ENCODE data around the gene BRPF1. TPM values are rescaled to one million over a fixed set of nuclear protein-coding genes. Genes with fewer than 3 reads are reported as not detected.

The BRPF1 gene
- total RNA-seq, 1 experiment from 2014 or later, result 23.4 TPM

DNA sequence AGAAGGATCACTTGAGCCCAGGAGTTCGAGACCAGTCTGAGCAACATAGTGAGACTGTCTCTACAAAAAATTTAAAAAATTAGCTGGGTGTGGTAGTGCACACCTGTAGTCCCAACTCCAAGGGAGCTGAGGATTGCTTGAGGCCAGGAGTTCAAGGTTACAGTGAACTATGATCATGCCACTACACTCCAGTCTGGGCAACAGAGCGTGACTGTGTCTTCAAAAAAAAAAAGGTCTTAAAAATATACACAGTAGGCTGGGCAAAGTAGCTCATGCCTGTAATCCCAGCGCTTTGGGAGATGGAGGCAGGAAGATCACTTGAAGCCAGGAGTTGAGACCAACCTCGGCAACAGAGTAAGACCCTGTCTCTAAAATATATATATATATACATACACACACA is 49.4 kb downstream of the BRPF1 start:
- Histone ChIP-seq H3K9me3 (replicated peaks) (no peaks in the 10 kb centered on the region), H3K27ac (no peak overlapping the region), H3K4me1 (no peaks in the 10 kb centered on the region), H3K27me3 (no peaks in the 10 kb centered on the region), H3K36me3 (peaks cover 14% of the 10 kb centered on the region), H3K4me3 (no peak overlapping the region)
- no peak for DNase-seq

DNA sequence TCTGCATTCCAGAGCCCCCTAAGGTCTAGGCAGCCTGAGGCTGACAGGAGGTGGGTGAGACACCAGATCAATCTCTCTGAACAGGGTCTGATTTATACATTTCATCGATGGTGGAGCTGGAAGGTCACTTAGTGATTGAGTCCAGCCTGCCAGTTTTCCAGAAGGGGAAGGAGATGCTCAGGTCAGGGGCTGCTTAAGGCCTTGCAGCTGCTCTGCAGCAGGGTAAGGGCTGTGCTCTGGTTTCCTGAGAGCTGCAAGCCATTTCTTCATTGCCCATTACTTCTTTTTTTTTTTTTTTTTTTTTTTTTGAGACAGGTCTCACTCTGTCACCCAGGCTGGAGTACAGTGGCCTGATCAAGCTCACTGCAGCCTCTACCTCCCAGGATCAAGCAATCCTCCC is 50.0 kb downstream of the BRPF1 start:
- H3K36me3 ChIP-seq, result peaks cover 16% of the 10 kb centered on the region
- H3K9me3 ChIP-seq (replicated peaks), result no peaks in the 10 kb centered on the region
- DNase-seq, result no peak
- H3K27me3 ChIP-seq, result no peaks in the 10 kb centered on the region
- H3K27ac ChIP-seq, result no peak overlapping the region
- H3K4me1 ChIP-seq, result no peaks in the 10 kb centered on the region
- no peak overlapping the region for H3K4me3 ChIP-seq

DNA sequence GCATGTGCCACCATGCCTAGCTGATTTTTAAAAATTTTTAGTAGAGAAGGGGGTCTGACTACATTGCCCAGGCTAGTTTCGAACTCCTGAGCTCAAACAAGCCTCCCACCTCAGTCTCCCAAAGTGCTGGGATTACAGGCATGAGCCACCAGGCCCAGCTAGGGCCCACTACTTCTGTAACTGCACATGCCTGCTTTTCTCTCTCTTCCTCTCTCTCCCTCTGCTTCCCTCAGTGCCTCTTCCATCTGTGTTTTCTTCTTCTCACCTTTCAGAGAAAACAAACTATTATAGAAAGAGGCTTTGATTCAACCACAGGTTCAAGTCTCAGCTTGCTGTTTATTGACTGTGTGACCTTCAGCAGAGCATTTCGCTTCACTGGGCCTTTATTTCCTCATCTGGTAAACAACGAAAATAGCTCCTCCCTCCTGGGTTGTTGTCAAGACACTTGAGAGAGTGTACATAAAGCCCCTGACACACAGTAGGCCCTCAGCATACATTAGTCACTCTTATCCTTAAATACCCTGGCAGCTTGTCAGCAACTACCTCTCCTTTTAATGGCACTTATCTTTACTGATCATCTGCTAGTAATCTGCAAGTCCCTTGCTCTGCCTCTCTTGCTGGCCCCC is 50.6 kb downstream of the BRPF1 start:
- Histone ChIP-seq H3K36me3 (peaks cover 16% of the 10 kb centered on the region), H3K27me3 (no peaks in the 10 kb centered on the region), H3K9me3 (replicated peaks) (no peaks in the 10 kb centered on the region), H3K27ac (no peak overlapping the region), H3K4me3 (no peak overlapping the region), H3K4me1 (no peaks in the 10 kb centered on the region)
- DNase-seq, result no peak

DNA sequence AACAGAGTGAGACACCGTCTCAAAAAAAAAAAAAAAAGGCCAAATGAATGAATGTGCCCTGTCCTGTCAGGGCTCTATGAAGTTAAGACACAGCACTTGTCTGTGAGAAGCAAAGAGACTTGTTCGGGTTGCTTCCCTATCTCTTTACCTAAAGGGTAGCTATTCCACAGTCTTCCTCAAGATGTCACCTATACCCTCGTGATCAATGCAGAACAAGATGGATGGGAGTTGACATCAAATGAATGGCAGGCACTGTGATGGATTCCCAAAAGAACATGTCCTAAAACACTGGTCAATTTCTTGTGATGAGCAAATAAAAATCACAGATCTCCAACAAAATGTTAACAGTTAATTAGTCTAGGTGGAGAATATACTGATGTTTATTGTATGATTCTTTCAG is 51.2 kb downstream of the BRPF1 start:
- H3K4me3 ChIP-seq, result no peak overlapping the region
- no peaks in the 10 kb centered on the region for H3K4me1 ChIP-seq
- no peak overlapping the region for H3K27ac ChIP-seq
- H3K36me3 ChIP-seq, result peaks cover 16% of the 10 kb centered on the region
- no peaks in the 10 kb centered on the region for H3K9me3 ChIP-seq (replicated peaks)
- DNase-seq, result no peak
- H3K27me3 ChIP-seq, result no peaks in the 10 kb centered on the region

GRCh38 chr3:9783954-9784353 is 52.4 kb downstream of the BRPF1 start:
- Histone ChIP-seq H3K27me3 (no peaks in the 10 kb centered on the region), H3K9me3 (replicated peaks) (no peaks in the 10 kb centered on the region), H3K4me1 (no peaks in the 10 kb centered on the region), H3K36me3 (peaks cover 16% of the 10 kb centered on the region), H3K4me3 (no peak overlapping the region), H3K27ac (no peak overlapping the region)
- no peak for DNase-seq

- H3K36me3 ChIP-seq, result peaks cover 21% of the 10 kb centered on the region
- H3K9me3 ChIP-seq (replicated peaks), result no peaks in the 10 kb centered on the region
- no peaks in the 10 kb centered on the region for H3K4me1 ChIP-seq
- no peaks in the 10 kb centered on the region for H3K27me3 ChIP-seq
- no peak overlapping the region for H3K4me3 ChIP-seq
- no peak for DNase-seq
- no peak overlapping the region for H3K27ac ChIP-seq
Observed at GRCh38 chr3:9784965-9785364, 53.4 kb downstream of the BRPF1 start.

DNA sequence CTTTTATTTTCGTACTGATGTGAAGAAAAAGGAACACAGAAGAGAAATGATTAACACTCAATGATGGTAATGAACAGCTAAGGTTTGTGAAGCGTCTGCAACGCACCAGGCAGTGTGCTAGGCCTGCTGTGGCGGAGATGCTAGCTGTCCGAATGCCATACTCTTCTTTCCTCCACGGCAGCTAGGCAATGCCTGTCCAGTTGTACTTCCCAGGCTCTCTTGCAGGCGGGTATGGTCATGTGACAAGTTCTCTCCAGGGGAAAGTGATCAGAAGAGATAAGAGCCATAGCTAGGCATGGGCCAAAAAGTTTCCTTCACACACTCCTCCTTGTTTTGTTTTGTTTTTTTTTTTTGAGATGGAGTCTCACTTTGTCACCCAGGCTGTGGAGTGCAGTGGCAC is 54.1 kb downstream of the BRPF1 start:
- DNase-seq, result no peak
- H3K36me3 ChIP-seq, result peaks cover 21% of the 10 kb centered on the region
- no peaks in the 10 kb centered on the region for H3K27me3 ChIP-seq
- no peak overlapping the region for H3K4me3 ChIP-seq
- no peak overlapping the region for H3K27ac ChIP-seq
- no peaks in the 10 kb centered on the region for H3K4me1 ChIP-seq
- H3K9me3 ChIP-seq (replicated peaks), result no peaks in the 10 kb centered on the region

DNA sequence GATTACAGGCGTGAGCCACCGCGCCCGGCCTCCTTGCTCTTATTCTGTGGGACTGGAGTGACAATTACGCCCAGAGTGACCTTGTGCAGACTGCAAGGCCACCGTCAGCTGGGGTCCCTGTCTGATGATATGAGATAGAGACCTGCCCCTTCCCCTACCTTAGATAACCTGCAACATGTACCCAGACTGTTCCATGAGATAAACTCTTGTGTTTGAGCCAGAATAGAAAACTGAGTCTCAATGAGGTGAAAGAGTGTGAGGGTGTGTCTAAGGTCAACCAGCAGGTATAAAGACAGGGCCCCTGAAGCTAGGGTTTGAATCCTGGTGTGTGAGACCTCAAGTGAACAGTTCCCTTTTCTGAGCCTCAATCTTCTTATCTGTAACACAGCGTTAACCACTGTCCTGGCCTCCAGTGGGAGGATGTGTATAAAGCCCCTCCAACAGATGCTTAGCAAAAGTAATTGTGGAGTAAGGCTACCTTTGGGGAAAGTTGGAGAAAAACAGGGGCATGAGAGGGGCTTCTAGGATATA is 54.7 kb downstream of the BRPF1 start:
- no peaks in the 10 kb centered on the region for H3K9me3 ChIP-seq (replicated peaks)
- no peaks in the 10 kb centered on the region for H3K27me3 ChIP-seq
- no peak overlapping the region for H3K4me3 ChIP-seq
- H3K4me1 ChIP-seq, result no peaks in the 10 kb centered on the region
- no peak overlapping the region for H3K27ac ChIP-seq
- H3K36me3 ChIP-seq, result peaks cover 21% of the 10 kb centered on the region
- no peak for DNase-seq

DNA sequence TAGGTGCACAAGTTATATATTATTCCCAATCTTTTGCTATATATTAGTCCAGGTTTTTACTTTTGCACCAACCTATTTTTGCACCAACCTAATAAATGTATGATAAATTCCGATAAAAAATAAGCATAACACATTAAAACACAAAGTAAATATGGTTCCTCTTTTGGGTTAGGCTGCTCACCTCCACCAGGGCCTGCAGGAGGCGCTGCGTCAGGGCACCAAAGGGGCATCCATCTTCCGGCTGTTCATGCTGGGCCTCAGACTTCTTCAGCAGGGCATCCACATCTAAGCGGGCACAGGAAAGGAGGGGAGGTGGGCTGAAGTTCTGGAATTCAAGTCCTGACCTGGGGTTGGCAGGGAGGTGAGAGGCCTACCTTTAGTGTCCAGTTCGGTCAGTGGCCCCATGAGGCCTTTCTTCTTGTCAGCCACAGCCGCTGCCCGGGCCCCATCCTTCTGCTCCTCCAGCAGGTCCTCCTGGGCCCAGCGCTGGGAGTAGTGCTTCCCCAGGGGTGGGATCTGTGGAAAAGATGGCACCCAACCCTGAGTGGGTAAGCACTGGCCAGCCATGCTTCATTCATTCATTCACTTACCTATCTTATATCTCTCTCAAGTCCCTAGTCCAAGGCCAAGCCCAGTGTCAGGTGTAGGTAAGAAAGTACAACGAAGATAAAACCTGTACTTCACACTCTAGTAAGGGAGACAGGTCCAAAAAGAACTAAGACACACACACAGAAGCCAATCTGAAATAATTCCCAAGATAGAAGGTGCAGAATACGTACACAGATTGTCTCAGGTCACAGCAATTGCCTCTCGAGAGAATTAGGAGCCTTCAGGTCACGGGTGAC is 55.5 kb downstream of the BRPF1 start:
- Histone ChIP-seq H3K4me3 (no peak overlapping the region), H3K4me1 (peaks cover 2% of the 10 kb centered on the region; the same call in 1 of the 2 replicates), H3K27ac (no peak overlapping the region), H3K27me3 (no peaks in the 10 kb centered on the region), H3K9me3 (replicated peaks) (no peaks in the 10 kb centered on the region), H3K36me3 (peaks cover 21% of the 10 kb centered on the region)
- no peak for DNase-seq

GRCh38 chr3:9787714-9788113 is 56.2 kb downstream of the BRPF1 start:
- Histone ChIP-seq H3K4me3 (no peak overlapping the region), H3K4me1 (peaks cover 2% of the 10 kb centered on the region; the same call in 1 of the 2 replicates), H3K9me3 (replicated peaks) (no peaks in the 10 kb centered on the region), H3K27me3 (no peaks in the 10 kb centered on the region), H3K27ac (no peak overlapping the region), H3K36me3 (peaks cover 21% of the 10 kb centered on the region)
- no peak for DNase-seq

- Histone ChIP-seq H3K36me3 (peaks cover 6% of the 10 kb centered on the region; the same call in 1 of the 2 replicates), H3K27me3 (no peaks in the 10 kb centered on the region), H3K27ac (no peak overlapping the region), H3K9me3 (replicated peaks) (no peaks in the 10 kb centered on the region), H3K4me3 (no peak overlapping the region), H3K4me1 (peaks cover 7% of the 10 kb centered on the region)
- DNase-seq, result no peak
Observed at GRCh38 chr3:9791127-9791526, 59.6 kb downstream of the BRPF1 start.

GRCh38 chr3:9791790-9792404 is 60.4 kb downstream of the BRPF1 start:
- H3K36me3 ChIP-seq, result peaks cover 5% of the 10 kb centered on the region; the same call in 1 of the 2 replicates
- no peaks in the 10 kb centered on the region for H3K9me3 ChIP-seq (replicated peaks)
- H3K4me3 ChIP-seq, result peak overlapping the region; percentile 79
- DNase-seq, result no peak
- no peaks in the 10 kb centered on the region for H3K27me3 ChIP-seq
- H3K4me1 ChIP-seq, result peaks cover 7% of the 10 kb centered on the region
- H3K27ac ChIP-seq, result peak overlapping the region; percentile 97

- Histone ChIP-seq H3K36me3 (peaks cover 10% of the 10 kb centered on the region; the same call in 1 of the 2 replicates), H3K4me3 (peak within 1 kb of the TSS; percentile 79), H3K4me1 (peaks cover 7% of the 10 kb centered on the region), H3K27me3 (no peaks in the 10 kb centered on the region), H3K27ac (peak within 1 kb of the TSS; percentile 97), H3K9me3 (replicated peaks) (no peaks in the 10 kb centered on the region)
- DNase-seq, result peak; percentile 95 to 97
Observed at GRCh38 chr3:9792405-9793160, 61.0 kb downstream of the BRPF1 start, which contains the start of the genes ARPC4 and TADA3. Gene ARPC4 (plus strand): TSS chr3:9793082. CDS start chr3:9793122, 40 bp downstream. Gene TADA3 (minus strand): TSS chr3:9792473. CDS start chr3:9791466, 1,007 bp downstream.

DNA sequence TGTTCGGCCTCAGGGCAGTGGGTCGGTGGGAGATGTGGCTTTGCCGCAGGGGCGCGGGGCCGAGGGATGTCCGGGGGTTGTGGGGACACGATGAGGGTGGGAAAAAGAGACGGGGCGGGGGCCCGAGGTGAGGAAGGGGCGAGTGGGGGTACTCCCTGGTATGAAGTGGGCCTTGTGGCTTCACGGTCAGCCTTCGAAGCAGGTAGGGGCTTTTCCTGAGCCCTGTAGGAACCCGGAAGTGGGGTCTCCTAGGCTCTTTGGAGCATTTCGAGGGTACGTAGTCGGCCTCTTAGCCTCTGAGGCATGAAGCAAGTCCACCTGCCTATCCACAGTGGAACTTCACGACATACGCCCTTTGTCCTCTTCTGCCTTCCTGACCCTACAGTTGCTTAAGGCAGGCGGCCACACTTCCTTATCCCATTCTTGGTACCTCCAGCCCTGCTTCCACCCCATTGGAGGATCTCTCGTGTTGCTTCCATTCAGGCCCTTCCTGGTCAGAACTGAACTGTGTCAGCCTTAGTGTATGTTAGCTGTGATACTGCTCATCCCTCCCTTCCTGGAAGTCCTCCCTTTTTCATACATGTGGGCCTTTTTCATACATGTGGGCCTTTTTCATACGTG is 61.7 kb downstream of the BRPF1 start:
- Histone ChIP-seq H3K9me3 (replicated peaks) (no peaks in the 10 kb centered on the region), H3K27me3 (no peaks in the 10 kb centered on the region), H3K4me1 (peaks cover 7% of the 10 kb centered on the region), H3K4me3 (peak overlapping the region; percentile 79), H3K36me3 (peaks cover 15% of the 10 kb centered on the region; the same call in 1 of the 2 replicates), H3K27ac (peak overlapping the region; percentile 97)
- peak in 1 of 2 experiments; percentile 45 for DNase-seq
